ENCODE measurements around the gene MAPK7.

The MAPK7 gene

GRCh38 chr17:19424934-19425868, 46.9 kb downstream of the MAPK7 start:
- DNase-seq: no peak

GRCh38 chr17:19426631-19427030, 48.3 kb downstream of the MAPK7 start:
- DNase-seq: no peak

DNA sequence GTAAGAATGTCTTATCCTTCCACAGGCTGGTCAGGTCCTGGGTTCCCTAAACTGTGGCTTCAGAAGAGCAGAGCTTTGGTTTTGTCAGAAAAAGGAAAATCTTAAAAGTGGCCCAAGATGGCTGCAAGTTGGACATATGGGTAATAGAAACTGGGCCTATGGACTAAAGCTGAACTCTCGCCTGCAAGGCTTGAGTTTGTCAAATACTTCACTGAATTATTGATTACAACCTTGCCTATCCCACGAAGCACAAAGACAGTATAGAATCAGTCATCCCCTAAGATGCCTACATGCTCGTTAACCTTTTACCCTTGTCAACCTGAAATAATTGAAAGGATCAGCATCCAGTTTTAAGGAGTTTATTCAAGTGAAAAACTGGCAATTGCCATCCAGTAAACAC, 53.4 kb downstream of the MAPK7 start:
- no peak for DNase-seq
